Pons (tissue), 1 donor: ENCODE measurements around the gene PLK2.

Experiments used
- DNase-seq: peaks from one replicate; pipeline ENCODE4 v3.0.0-alpha.2; 2016; ENCODE audit warnings: low spot score

PLK2 gene

DNA sequence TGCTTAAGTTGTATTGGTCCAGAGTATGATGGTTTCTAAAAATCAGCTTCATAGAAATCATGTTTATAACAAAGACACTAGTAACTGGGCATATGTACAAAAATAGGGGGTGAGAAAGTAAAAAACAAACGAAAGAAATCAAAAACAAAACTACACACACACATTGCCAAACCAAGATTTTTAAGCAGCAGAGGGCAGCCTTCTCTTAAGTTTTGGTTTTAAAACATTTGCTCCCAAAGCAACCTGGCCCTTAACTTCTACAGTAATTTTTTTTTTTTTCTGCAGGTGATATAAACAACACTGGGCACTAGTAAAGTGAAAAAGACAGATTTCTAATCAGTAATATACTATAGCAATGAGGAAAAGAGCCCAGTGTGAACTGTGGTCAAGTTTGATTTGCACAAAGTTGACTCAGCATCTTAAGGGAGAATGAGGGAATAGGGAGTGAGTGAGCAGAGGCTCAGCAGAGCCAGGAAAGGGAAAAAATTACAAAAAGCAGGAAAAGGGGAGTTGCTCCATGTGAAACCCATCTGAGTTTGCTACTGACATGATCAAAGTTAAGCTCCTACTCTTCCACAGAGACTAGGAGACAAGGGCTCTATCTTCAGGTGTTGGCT, 18.0 kb upstream of the PLK2 start:
- DNase-seq = no peak

DNA sequence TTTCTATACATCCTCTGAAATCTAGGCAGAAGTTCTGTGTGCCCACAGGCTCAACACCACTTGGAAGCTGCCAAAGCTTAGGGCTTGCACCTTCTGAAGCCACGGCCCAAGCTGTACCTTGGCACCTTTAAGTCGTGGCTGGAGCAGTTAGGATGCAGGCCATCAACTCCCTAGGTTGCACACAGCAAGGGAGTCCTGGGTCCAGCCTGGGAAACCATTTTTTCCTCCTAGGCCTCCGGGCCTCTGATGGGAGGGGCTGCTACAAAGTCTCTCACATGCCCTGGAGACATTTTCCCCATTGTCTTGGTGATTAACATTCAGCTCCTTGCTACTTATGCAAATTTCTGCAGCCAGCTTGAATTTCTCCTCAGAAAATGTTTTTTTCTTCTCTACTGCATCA, 15.5 kb upstream of the PLK2 start:
- DNase-seq = no peak

DNA sequence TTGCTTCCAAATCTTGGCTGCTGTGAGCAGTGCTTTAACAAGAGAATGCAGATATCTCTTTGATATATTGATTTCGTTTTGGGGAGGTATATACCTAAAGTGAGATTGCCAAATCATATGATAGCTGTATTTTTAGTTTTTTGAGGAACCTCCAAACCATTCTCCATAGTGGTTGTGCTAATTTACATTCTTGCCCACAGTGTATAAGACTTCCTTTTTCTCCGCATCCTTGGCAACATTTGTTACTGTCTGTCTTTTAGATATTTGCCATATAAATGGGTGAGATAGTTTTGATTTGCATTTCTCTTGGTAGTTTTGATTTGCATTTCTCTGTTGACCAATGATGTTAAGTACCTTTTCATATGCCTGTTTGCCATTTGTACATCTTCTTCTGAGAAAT, 10.0 kb upstream of the PLK2 start:
- no peak for DNase-seq

DNA sequence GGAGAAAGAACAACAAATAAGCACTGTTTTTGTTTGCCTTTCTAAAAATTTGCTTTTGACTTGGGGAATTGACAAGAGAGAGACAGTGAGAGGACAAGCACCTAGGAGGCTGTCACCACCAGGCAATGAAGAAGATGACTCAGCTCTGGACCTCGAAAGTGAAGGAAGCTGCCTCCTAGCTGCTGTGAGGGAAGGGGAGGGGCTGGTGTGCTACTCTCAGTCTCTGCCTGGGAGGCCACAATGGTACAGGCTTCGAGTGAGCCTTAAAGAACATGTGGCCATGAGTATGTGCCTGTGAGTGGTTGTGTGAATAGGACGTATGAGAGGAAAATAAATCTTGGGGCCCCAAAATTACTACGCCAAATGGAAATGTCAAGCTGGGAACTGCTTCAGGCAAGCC, 7.1 kb upstream of the PLK2 start:
- DNase-seq = no peak

DNA sequence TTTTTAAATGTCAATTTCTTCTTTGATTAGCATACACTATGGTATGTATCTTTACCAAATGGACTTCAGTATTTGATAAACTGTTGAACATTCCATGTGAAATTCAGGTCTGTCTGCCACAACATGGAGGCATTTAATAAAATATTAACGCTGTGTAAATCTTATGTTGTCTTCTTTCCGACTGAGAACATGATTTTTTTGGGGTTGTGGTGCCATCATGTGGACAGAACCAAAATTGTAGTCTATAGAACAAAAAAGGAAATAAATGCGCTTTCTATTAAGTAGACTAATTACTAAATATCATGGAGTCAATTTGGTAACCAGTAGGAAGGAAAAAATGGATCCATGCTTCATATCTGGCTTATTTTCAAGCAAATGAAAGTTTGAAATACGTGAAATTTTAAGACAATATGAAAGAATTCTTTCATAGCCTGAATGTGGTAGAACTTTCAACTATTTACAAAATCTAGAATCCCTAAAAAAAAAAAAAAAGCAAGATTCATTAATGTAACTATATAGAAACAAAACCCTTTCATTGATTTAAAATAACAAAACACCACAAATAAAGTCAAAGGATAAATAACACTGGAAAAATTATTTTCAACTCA, 2.8 kb upstream of the PLK2 start:
- DNase-seq = peak; percentile 78

DNA sequence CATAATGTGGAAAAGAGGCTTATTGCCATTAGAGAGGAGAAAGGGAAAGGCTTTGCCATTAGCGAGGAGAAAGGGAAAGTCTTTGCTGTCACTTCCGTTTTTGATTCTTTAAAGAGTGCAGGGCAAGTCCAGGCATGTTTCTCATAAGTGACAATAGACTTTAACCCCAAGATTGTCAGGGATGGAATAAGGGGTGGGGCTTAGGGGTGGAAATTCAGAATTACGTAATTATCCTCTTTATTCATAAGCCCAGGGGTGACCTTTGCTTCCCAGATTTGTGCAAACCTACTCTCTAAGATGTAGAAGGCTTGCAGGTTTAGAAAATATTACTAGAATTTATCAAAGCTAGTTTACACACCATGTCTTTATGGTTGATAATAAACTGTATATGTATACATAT, 2.3 kb upstream of the PLK2 start:
- DNase-seq = peak; percentile 44

DNA sequence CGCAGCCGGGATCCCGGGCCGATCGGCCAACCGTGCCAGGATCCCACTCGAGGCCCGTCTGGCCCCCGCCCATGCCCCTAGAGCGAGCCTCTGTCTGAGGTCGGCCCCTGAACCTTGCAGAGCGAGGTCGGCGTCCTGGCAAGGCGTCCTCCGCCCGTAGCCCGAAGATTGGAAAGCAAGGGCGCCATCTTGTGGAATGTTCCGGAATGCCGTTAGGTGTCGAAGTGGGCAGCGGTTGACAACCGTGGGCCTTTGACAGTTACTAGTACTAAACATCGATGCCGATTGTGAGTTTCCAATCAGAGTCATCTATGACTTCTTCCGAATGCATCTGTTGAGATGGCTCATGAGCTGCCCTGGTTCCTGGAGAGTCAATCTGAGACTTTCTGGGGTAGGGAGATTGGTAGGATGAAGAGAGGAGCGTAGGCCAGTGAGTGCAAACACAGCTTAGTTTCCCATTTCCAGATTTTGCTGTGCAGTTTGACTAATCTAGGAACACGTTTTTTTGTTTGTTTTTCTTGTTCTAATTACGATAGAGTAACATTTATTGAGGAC, 923 bp upstream of the PLK2 start:
- DNase-seq = peak; percentile 91

DNA sequence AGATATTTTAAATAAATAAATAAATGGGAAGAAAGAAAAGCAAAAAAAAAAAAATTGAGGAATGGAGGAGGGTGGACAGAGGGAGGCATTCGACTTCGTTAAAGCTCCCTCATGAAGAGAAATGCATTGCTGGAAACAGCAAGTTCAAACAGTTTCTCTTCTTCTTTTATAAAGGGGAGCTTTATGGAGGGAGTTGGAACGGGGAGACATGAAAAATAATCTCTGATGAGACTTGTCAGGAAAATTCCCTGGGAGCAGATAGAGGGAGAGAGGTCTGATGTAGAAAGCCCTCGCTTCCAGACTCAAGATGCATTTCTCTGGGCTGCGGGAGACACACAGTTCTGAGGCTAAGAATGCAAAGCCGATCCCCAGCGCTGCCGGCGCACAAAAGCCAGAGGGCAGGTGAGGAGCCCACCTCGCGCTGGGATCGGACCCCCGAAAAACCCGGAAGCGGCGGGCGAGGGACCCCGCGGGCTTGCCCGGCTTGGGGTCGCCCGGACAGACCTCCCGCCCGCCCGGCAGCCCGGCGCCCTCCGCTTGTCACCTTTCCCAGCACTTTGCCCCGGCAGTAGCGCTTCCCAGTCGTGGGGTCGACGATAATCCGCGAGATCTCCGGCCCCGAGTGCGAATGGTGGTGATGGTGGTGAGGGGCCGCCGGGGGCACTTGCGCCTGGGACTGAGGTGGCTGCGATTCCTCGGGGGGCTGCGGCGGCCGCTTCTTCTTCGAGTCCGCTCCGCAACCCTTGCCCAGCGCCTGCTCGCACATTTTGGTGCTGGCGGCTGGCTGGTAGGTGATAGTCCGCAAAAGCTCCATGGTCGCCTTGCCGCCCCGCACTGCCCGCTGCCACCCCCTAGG, 512 bp downstream of the PLK2 start:
- no peak for DNase-seq

DNA sequence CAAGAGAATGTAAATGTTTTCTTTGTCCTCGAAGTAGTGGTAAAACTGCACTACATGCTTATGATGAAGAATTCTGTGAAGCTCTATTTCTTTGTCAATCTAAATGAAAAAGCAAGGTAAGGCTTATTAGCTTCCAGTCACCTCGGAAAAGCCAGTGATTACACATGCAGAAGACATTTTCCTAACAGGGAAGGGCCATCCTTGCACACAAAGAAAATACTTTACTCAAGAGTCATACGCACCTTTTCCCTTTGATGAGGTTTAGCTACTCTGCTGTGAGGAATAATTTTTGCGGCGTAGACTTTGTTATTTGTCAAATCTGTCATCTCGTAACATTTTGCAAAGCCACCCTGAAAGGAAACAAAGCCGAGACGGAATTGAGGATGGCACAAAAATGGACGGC, 1.1 kb downstream of the PLK2 start:
- no peak for DNase-seq

DNA sequence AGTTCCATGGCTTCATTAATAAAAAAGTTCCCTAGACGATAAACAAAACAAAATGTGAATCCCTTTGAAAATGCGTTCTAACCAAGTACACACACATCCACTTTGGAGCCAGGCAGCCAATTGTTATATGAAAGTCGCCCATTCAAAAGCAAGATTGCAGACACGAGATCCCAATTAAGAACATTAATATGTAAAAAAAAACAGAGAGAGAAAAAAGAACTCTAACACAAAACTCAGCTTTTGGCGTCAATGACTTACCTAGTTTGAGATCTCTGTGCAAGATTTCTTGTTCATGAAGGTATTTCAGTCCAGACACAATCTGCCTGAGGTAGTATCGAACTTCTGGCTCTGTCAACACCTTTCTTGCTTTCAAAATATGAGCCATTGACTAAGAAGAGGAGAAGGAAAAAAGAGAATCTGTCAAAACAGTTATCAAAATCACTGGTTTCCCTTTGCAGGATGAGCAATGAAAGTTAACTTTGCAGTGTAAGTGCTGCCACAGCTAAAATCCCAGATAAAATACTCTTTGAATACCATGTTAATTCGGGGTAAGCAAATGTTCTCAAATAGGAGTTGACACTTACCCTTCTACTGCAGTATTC, 1.6 kb downstream of the PLK2 start:
- DNase-seq = no peak

DNA sequence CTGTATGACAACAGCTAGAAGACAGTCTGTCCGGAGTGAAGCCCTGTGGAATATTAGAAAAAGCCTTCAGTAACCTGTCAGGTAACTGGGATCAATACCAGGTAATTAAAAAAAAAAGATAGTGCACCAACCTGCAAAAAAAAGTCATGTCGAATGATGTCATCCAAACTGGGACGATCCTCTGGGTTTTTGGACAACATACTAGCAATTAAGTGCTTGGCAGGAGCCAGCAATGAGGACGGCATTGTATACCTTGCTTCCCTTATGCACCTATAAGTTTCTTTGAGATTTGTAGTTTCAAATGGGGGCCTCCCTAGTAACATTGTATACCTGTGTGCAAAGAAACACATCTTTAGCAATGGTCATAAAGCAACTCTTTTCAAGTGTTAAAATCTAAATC, 2.8 kb downstream of the PLK2 start:
- DNase-seq = no peak

DNA sequence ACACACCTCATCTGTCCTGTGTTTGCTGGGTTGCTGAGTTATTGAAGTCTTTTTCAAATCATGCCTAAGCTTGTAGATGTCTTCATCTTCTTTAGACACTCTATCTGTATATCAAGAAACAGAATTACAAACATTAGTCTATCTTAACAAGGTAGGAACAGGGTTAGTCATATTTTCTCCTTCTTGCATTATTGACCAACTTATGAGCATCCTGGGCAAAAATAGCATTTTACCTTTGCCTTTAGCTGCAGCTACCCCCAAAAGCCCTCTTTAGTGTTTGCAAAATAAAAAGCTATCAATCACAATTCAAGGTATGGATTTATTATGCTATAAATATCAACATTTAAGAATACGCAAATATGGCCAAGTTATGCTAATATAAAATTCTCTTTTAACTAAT, 3.4 kb downstream of the PLK2 start:
- no peak for DNase-seq

DNA sequence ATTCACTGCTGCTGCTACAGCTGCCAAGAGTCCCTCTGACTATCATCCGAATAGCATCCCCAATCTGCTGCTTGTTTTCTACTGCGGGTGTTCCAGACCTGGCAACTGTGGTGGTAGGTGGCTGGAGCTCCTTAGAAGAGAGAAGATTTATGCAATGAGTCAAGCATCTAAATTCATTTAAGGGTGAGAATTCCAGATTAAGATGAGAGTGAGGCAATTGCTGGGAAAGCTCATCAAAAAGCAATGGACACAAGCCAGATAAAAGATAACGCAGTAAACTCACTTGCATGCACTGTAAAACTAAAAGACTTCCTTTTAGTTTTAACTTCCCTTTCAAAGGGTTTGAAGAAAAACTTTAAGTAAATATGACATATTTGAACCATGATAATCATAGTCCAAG, 3.9 kb downstream of the PLK2 start:
- DNase-seq = no peak

DNA sequence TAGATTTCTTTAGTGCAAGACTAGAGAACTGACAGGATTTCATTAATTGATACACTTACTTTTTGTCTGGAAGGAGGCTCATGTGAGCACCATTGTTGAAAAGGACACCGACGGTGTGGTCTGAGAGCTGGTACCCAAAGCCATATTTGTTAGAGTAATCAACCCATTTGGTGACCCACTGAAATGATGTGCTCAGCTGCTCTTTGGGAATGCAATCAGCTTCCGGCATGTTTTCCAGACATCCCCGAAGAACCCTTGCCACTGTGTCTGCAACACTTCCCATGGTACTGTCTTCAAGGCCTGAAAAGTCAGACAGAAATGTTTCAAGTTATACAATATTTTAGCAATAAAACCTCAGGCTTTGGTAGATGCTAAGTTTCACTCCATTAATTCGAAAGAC, 4.4 kb downstream of the PLK2 start:
- no peak for DNase-seq

DNA sequence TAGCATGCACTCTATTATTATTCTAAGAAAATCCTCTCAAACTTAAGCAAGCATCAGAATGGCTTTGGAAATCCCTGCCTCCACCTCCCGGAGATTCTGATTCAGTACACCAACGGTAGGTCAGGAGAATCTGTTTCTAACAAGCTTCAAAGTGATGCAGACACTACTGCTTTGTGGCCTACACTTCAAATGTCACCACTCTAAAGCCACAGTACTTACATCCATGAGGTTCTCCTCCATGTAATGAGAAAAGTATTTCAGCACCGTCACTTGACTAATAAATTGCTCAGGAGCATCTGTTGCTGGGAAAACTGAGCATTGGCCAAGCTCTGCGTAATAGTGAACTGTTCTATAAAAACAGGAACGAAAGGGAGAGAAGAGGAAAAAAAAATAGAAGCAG, 4.8 kb downstream of the PLK2 start:
- no peak for DNase-seq

DNA sequence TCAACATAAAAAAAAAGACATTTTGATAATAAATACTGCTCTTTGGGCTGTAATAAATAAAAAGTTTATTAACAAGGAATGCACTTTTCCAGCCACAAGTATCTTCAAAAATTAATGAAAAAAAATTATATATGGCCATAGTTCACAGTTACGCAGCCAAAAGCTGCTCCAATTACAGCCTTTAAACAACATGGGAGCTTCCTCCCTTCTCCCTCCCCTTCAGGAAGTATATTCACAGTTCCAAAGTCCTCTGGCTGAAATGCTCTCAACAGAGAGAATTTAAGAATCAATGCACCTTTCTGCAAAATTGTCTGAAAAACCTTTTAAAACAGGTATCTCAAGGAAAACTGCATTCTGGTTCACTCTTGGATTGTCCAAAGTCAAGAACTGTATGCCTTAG, 5.9 kb downstream of the PLK2 start:
- no peak for DNase-seq

DNA sequence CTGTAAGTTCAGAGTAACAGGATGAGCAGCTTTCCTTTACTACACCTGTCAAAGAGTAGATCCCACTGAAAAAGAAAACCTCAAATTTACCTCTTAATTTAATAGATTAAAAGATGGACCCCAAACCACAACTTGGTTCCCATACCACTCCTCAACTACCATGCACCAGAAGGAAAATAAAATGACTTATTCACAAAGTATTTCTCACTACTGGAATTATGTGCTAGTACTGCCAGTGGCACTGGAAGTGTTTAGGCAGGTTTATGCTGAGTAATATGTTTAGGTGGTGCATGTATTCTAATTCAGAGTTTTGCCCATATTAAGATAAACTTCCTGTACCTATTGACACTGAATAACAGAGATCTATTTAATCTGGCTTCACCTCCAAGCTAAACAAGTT, 6.6 kb downstream of the PLK2 start:
- no peak for DNase-seq

DNA sequence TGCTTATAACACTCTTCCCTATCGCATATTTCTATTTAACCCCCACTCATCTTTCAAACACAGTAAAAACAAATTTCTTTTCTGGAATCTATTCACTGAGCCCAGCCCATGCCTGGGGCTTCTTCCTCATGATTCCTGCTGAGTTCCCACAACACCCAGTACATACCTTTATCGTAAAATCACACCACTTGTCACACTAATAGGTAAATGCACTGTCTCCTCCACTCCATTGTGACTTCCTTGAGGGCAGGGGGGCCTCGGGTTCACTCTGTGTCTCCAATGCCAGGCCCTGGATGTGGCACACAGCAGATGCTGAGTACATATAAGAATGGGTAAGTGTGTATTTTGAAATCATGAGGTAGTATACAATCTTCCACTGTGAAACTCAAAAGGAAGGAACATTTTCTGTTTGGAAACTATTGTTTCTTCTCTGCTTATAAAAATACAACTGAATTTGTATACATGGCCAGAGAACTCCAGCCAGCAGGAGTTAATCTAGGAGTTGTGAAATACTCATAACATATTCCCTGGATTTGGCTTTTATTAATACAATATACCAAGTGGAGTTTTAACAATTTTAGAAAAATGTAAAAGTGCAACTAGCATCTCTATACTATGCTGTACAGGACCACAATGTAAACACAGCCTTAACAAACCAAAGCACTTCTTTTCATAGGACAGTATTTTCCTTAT, 7.2 kb downstream of the PLK2 start:
- DNase-seq = no peak

DNA sequence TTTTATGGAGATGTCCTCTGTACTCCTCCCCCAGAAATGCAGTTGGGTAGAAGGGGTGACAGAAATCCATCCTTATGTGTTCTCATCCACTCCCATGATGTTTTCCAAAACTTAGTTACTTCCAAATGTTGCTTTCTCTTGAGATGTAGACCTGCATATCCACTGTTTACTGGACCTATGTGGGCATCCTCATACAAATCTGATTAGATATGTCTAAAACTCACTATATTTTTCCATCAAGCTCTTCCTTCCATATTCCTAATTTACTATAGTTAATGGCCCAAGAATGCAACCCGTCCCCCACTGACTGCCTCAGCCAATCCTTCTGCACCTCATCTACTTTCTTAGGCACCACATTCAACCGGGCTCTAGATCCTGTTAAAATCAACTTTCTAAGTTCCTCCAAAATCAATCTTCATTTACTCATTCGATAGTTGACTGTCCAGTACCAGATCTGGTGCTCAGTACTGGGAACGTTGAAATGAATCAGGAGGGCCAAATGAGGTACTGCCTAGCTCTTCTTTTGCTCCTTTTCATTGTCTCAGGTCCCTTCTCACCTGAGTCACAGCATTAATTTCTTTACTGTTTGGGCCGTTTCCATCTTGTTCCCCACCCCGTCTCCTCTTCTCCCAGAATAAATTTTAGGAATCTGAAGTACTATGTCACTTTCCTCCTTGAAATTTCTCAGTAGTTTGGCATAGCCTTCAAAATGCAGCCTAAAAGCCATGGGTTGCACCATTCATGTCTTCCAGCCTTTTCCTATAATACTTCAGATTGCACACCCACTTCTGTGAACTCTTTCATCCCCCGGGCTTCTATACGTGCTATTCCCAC, 7.9 kb downstream of the PLK2 start:
- DNase-seq = no peak

DNA sequence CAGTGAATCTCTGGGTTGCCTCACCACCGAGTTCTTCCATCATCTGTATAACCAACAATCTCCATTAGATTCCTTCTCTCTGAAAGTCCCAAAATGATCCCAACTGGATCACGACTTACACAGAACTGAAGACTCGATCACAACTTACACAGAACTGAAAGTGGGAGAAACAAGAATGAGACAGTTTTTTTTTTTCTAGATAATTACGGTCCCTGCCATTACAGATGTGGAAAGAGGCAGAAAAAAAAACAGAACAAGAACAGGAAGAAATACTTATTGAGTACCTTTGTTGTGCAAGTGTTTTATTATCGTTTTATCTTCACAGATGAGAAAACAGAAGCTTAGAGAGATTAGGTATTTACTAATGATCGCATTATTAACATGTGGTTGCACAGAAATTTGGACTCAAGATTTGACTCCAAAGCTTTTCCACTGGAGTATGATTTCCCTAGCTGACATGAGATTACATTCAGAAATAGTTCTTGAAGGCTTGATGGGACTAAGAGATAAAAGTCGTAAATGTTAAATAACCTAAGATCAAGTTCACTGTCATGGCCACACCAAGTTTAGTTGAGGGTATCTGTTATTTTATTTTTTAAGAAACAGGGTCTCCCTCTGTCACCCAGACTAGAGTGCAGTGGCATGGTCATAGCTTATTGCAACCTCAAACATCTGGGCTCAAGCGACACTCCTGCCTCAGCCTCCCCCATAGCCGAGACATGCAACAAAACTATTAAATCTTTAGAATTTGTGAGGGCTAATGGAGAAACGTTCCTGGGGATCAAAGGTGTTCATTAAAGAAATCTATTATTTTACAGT, 8.9 kb downstream of the PLK2 start:
- no peak for DNase-seq
